ENCODE results near the gene RBM15. TPM values are rescaled to one million over a fixed set of nuclear protein-coding genes. Genes with fewer than 3 reads are reported as not detected.
A peak's percentile ranks its signal among the peaks of the same experiment; 100 is the strongest.

Gene RBM15
- total and polyA plus RNA-seq, 2 experiments from 2014 or later, result 20.8 to 84.0 TPM

- ATAC-seq (no peak), DNase-seq (ENCODE audit: low spot score) (no peak)
- H2AFZ ChIP-seq, result no peak overlapping the region
- no peak overlapping the region for H3K4me3 ChIP-seq
- Mint-ChIP-seq H3K9me3 (no peaks in the 10 kb centered on the region), H3K27me3 (ENCODE audit: insufficient read depth, low read depth, poor library complexity) (no peaks in the 10 kb centered on the region), H3K4me1 (peaks cover 7% of the 10 kb centered on the region; the same call in 2 of the 3 replicates), H3K4me3 (no peak overlapping the region), H3K36me3 (ENCODE audit: low read depth) (peaks cover 25% of the 10 kb centered on the region), H3K27ac (peak overlapping the region; percentile 87)
- H3K27me3 ChIP-seq (ENCODE audit: insufficient read depth), result no peaks in the 10 kb centered on the region
- TF ChIP-seq CTCF (conservative IDR thresholded peaks at IDR 0.05; ENCODE audit: low read depth in 2 of 2), result no peak
- TF ChIP-seq ETS1 (IDR thresholded peaks at IDR 0.05), result no peak
- H3F3A ChIP-seq (replicated peaks; ENCODE audit: low read depth), result no peaks in the 10 kb centered on the region
- H4K20me1 ChIP-seq (replicated peaks; ENCODE audit: insufficient read depth), result peaks cover 3% of the 10 kb centered on the region
- H3K4me2 ChIP-seq, result no peak overlapping the region
- no peaks in the 10 kb centered on the region for H3K9me2 ChIP-seq (ENCODE audit: insufficient read depth)
- H3K79me2 ChIP-seq (replicated peaks; ENCODE audit: insufficient read depth), result no peaks in the 10 kb centered on the region
- no peak overlapping the region for H3K27ac ChIP-seq (ENCODE audit: low read depth)
- peaks cover 5% of the 10 kb centered on the region; the same call in 1 of the 2 replicates for H3K4me1 ChIP-seq (ENCODE audit: insufficient read depth)
- H3K36me3 ChIP-seq (ENCODE audit: insufficient read depth), result peaks cover 14% of the 10 kb centered on the region
Measured at GRCh38 chr1:110383251-110383990, 44.2 kb downstream of the RBM15 start.

GRCh38 chr1:110384581-110385321 lies 45.6 kb downstream of the RBM15 start:
- Mint-ChIP-seq H3K9me3 (no peaks in the 10 kb centered on the region), H3K4me3 (no peak overlapping the region), H3K27ac (peak overlapping the region; percentile 23; the same call in 1 of the 2 replicates), H3K36me3 (ENCODE audit: low read depth) (peaks cover 15% of the 10 kb centered on the region; the same call in 2 of the 3 replicates), H3K27me3 (ENCODE audit: insufficient read depth, low read depth, poor library complexity) (no peaks in the 10 kb centered on the region), H3K4me1 (peaks cover 10% of the 10 kb centered on the region; the same call in 2 of the 3 replicates)
- H3K27me3 ChIP-seq (ENCODE audit: insufficient read depth), result no peaks in the 10 kb centered on the region
- peaks cover 6% of the 10 kb centered on the region; the same call in 1 of the 2 replicates for H3K4me1 ChIP-seq (ENCODE audit: insufficient read depth)
- no peak overlapping the region for H3K27ac ChIP-seq (ENCODE audit: low read depth)
- ATAC-seq (no peak), DNase-seq (ENCODE audit: low spot score) (no peak)
- H3K4me3 ChIP-seq, result no peak overlapping the region
- no peaks in the 10 kb centered on the region for H3K9me2 ChIP-seq (ENCODE audit: insufficient read depth)
- H3F3A ChIP-seq (replicated peaks; ENCODE audit: low read depth), result no peaks in the 10 kb centered on the region
- no peaks in the 10 kb centered on the region; the same call in none of the 2 replicates for H4K20me1 ChIP-seq (replicated peaks; ENCODE audit: insufficient read depth)
- H3K36me3 ChIP-seq (ENCODE audit: insufficient read depth), result peaks cover 9% of the 10 kb centered on the region; the same call in 1 of the 2 replicates
- no peaks in the 10 kb centered on the region for H3K79me2 ChIP-seq (replicated peaks; ENCODE audit: insufficient read depth)
- no peak overlapping the region for H3K4me2 ChIP-seq
- no peak overlapping the region for H2AFZ ChIP-seq
- TF ChIP-seq CTCF (conservative IDR thresholded peaks at IDR 0.05; ENCODE audit: low read depth in 2 of 2) (no peak), ZNF462 (CRISPR knock-in tag; IDR thresholded peaks at IDR 0.05) (no peak), ZNF114 (CRISPR knock-in tag; IDR thresholded peaks at IDR 0.05) (no peak), POLR2AphosphoS5 (IDR thresholded peaks at IDR 0.05; ENCODE audit: low read depth) (no peak), CREB1 (CRISPR knock-in tag; IDR thresholded peaks at IDR 0.05; ENCODE audit: low read depth) (no peak), JUNB (IDR thresholded peaks at IDR 0.05; ENCODE audit: unreplicated experiment) (no peak)
